Germinal center (tissue), 1 donor: Measurements from ENCODE around the gene PRICKLE2.

Experiments
- DNase-seq: peaks from one replicate; pipeline ENCODE4 v3.0.0; 2012; ENCODE audit warnings: mixed read lengths, low spot score

PRICKLE2 gene

GRCh38 chr3:64218746-64219145, 6.5 kb downstream of the PRICKLE2 start:
- no peak for DNase-seq

- no peak for DNase-seq
Observed at GRCh38 chr3:64218329-64218728, 6.9 kb downstream of the PRICKLE2 start.

- DNase-seq, result no peak
Observed at GRCh38 chr3:64216274-64217147, 8.8 kb downstream of the PRICKLE2 start.

GRCh38 chr3:64215559-64215958, 9.7 kb downstream of the PRICKLE2 start:
- no peak for DNase-seq

GRCh38 chr3:64215103-64215502, 10.2 kb downstream of the PRICKLE2 start:
- no peak for DNase-seq

GRCh38 chr3:64214381-64215018, 10.8 kb downstream of the PRICKLE2 start:
- no peak for DNase-seq

- no peak for DNase-seq
Observed at GRCh38 chr3:64213962-64214379, 11.3 kb downstream of the PRICKLE2 start.

GRCh38 chr3:64213224-64213878, 11.9 kb downstream of the PRICKLE2 start:
- no peak for DNase-seq

GRCh38 chr3:64209866-64210621, 15.2 kb downstream of the PRICKLE2 start:
- DNase-seq, result no peak

- no peak for DNase-seq
Observed at GRCh38 chr3:64207289-64208080, 17.8 kb downstream of the PRICKLE2 start.

- no peak for DNase-seq
Observed at GRCh38 chr3:64203969-64204908, 21.0 kb downstream of the PRICKLE2 start.

- DNase-seq, result no peak
Observed at GRCh38 chr3:64203216-64203615, 22.1 kb downstream of the PRICKLE2 start.

- no peak for DNase-seq
Observed at GRCh38 chr3:64199932-64200331, 25.3 kb downstream of the PRICKLE2 start.

GRCh38 chr3:64196236-64196929, 28.9 kb downstream of the PRICKLE2 start:
- no peak for DNase-seq

GRCh38 chr3:64195789-64196188, 29.5 kb downstream of the PRICKLE2 start:
- no peak for DNase-seq

- no peak for DNase-seq
Observed at GRCh38 chr3:64191822-64192221, 33.4 kb downstream of the PRICKLE2 start.

GRCh38 chr3:64190517-64191515, 34.5 kb downstream of the PRICKLE2 start:
- DNase-seq, result no peak
